K562 (cell line): Measurements from ENCODE around the gene PRR35. TPM values are rescaled to one million over a fixed set of nuclear protein-coding genes. Genes with fewer than 3 reads are reported as not detected.

Experiments used
- ELK1 ChIP-seq: sonication (generic); formaldehyde crosslinking; IDR thresholded peaks from 2 replicates; pipeline ENCODE4 v1.8.1; 2022; ENCODE audit warnings: missing genetic modification reagents
- GATAD2A ChIP-seq: fragments of 450-650 bp; IDR thresholded peaks from 2 replicates; pipeline ENCODE4 v1.6.1; 2017
- MGA ChIP-seq: fragments of 450-650 bp; IDR thresholded peaks from 2 replicates; pipeline ENCODE4 v1.6.1; 2016; ENCODE audit warnings: mild to moderate bottlenecking, moderate library complexity
- MTA3 ChIP-seq: fragments of 450-650 bp; formaldehyde crosslinking; IDR thresholded peaks from 2 replicates; pipeline ENCODE4 v1.6.1; 2017; ENCODE audit warnings: mild to moderate bottlenecking, borderline replicate concordance
- SRSF1 ChIP-seq: fragments of 200-400 bp; formaldehyde crosslinking; IDR thresholded peaks from 2 replicates; pipeline ENCODE4 v1.6.1; 2017; ENCODE audit warnings: mild to moderate bottlenecking, low read depth, low read length, moderate library complexity
- YY1 ChIP-seq, 3 experiments: IDR thresholded peaks; 2 replicates each; pipeline ENCODE4 v1.6.1; 2011; ENCODE audit warnings: low read length in 2 of 3, mild to moderate bottlenecking in 2 of 3, moderate library complexity in 2 of 3, borderline replicate concordance in 1 of 3, control low read depth in 1 of 3, low read depth in 1 of 3; ENCODE audit not compliant: insufficient read depth in 3 of 3, insufficient replicate concordance in 2 of 3, control insufficient read depth in 1 of 3, insufficient read length in 1 of 3; ENCODE audit errors: extremely low read depth in 1 of 3
- ZNF184 ChIP-seq: sonication (generic); formaldehyde crosslinking; IDR thresholded peaks from 2 replicates; pipeline ENCODE4 v1.5.0; 2020; ENCODE audit warnings: missing genetic modification reagents
- ZNF764 ChIP-seq: fragments of 250-450 bp; sonication (Bioruptor Pico); IDR thresholded peaks from 2 replicates; pipeline ENCODE4 v1.4.0; 2020; ENCODE audit warnings: low read depth, mild to moderate bottlenecking, moderate library complexity
- polyA plus RNA-seq, 8 experiments: library from polyadenylated mRNA; depleted of rRNA in 4 of 8; stranded (reverse) in 5 of 8; unstranded in 3 of 8; fragments of >200 nt; fragmentation: Nextera tagmentation in 2 of 8; fragmentation: Illumina TruSeq in 1 of 8; extraction: Ambion mirVana in 2 of 8; extraction: Trizol in 1 of 8; gene quantifications; 2 replicates each; pipeline versions ENCODE4 v1.2.1 to v1.2.3, GENCODE V29; 2011 to 2014; ENCODE audit warnings: inconsistent platforms in 1 of 8, missing spikeins in 1 of 8
- total RNA-seq, 7 experiments: library from RNA; depleted of rRNA in 6 of 7; stranded (reverse); fragments of >200 nt in 6 of 7; fragmentation: Illumina TruSeq in 2 of 7; extraction: Trizol in 2 of 7; gene quantifications; 2 replicates each; pipeline versions ENCODE4 v1.2.1 to v1.2.3, GENCODE V29; 2011 to 2021; ENCODE audit warnings: low replicate concordance in 1 of 7

PRR35 gene
- total and polyA plus RNA-seq, 9 of the 15 experiments (the other 6 are each of a cell fraction or from before 2014, with no cell fraction given): 0.17 to 0.45 (median 0.21) TPM; not detected in 5

GRCh38 chr16:528111-529011, 31.8 kb upstream of the PRR35 start (continued):
- TF ChIP-seq MGA (no peak; the same call in 1 of the 2 replicates), ZNF184 (no peak), YY1 (IDR thresholded peaks at IDR 0.05; ENCODE audit: borderline replicate concordance in 1 of 3, control insufficient read depth in 1 of 3, extremely low read depth in 1 of 3, insufficient read depth in 3 of 3, insufficient read length in 1 of 3, insufficient replicate concordance in 2 of 3, low read depth in 1 of 3, low read length in 2 of 3) (no peak), GATAD2A (no peak), MTA3 (0 out of 2 replicates have a peak, but pooled peaks have one; percentile 55), SRSF1 (no peak), ELK1 (CRISPR knock-in tag) (no peak), ZNF764 (CRISPR knock-in tag) (no peak)
